Stimulated activated naive CD4-positive, alpha-beta T cell treated with Interleukin-2 at 50 U/mL for 16 hours (primary cell): Measurements from ENCODE around the gene RTCB.

Experiments used
- DNase-seq: peaks from one replicate; lab custom pipeline; 2025; lab: John Stamatoyannopoulos, UW

The RTCB gene

DNA sequence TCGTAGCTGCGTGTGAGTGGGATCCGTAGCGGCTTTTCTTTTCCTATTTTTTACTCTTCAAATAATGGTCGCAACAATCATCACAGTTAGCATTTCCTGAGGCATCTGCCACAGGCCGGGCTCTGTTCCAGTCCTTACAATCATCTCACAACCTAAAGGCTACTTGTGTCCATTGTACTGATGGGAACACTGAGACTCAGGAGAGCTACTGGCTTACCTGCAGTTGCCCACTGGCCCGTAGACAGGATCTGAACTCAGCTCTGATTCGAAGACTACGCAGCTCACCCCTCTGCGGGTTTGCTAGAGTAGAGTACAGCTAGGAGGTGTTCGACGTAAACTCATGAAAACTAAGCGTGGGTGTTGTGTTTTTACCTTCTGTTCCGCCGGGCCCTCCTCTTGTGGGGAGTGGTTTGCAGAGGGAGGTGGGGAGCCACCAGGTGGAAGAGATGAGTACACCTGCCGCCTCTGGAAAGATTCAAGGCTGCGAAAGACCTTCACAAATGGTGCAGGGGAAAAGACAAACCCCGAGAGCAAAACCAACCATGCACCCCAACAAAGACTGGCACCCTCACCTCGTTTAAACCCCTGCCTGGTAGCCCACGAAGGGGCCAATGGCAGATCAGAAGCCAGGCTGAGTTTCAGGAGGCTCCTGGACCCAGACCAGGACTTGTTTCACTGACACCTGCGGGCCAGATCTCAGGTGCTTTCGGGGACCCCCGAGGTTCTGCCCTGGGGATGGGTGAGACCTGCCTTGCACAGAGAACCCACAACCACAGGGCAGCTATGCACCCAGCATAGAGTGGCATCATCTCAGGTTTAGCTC, 72.6 kb downstream of the RTCB start:
- no peak for DNase-seq

DNA sequence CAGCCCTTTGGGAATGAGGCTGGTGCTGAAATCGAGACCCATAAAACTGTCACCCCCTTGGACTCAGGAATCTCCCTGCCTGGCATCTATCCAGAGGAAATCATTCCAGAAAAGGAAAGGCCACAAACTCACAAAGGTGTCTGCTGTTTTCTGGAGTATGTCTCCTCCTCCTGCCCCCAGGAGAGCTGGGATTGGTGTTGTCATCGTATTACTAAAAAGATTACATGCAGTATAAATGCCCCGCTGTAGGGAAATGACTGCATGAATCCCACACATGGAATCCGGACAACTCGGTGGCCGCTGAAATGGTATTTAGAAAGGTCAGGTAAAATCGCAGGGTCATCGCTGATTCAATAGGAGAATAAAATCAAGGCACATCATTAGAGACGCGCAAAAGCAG, 73.3 kb downstream of the RTCB start:
- DNase-seq, result no peak
